Duodenal mucosa (tissue), 2 donors: ENCODE measurements around the gene ZFAND3.
A peak's percentile ranks its signal among the peaks of the same experiment; 100 is the strongest.

ENCODE experiments used
- H3K27ac ChIP-seq: one replicate; pipeline ENCODE4 v1.7.0; 2013; ENCODE audit warnings: low read depth, low read length
- H3K27me3 ChIP-seq, 2 donors: one replicate each; pipeline ENCODE4 v1.7.0; 2013; ENCODE audit warnings: low read length in 2 of 2, control low read depth in 1 of 2; ENCODE audit not compliant: insufficient read depth in 2 of 2, control insufficient read depth in 1 of 2
- H3K36me3 ChIP-seq, 2 donors: one replicate each; pipeline ENCODE4 v1.7.0; 2013; ENCODE audit warnings: low read length in 2 of 2, control low read depth in 1 of 2; ENCODE audit not compliant: insufficient read depth in 2 of 2, control insufficient read depth in 1 of 2
- H3K4me1 ChIP-seq, 2 donors: one replicate each; pipeline ENCODE4 v1.7.0; 2013; ENCODE audit warnings: low read length in 2 of 2, control low read depth in 1 of 2; ENCODE audit not compliant: insufficient read depth in 2 of 2, control insufficient read depth in 1 of 2
- H3K4me3 ChIP-seq, 2 donors: one replicate each; pipeline ENCODE4 v1.7.0; 2013; ENCODE audit warnings: low read length in 2 of 2, low read depth in 1 of 2
- H3K9ac ChIP-seq, 2 donors: one replicate each; pipeline ENCODE4 v1.7.0; 2013; ENCODE audit warnings: low read length in 2 of 2, low read depth in 1 of 2
- H3K9me3 ChIP-seq, 2 donors: one replicate each; pipeline ENCODE4 v1.7.0; 2013; ENCODE audit warnings: low read length in 2 of 2, control low read depth in 1 of 2; ENCODE audit not compliant: control insufficient read depth in 1 of 2

The ZFAND3 gene

GRCh38 chr6:38166411-38167240 is 347.1 kb downstream of the ZFAND3 start:
- H3K4me3 ChIP-seq: no peak overlapping the region
- peaks cover 27% of the 10 kb centered on the region in 2 donors for H3K4me1 ChIP-seq
- H3K9ac ChIP-seq: no peak overlapping the region
- H3K27ac ChIP-seq: no peak overlapping the region
- no peaks in the 10 kb centered on the region for H3K27me3 ChIP-seq
- no peaks in the 10 kb centered on the region for H3K9me3 ChIP-seq
- no peaks in the 10 kb centered on the region for H3K36me3 ChIP-seq

GRCh38 chr6:38167598-38167997 is 348.1 kb downstream of the ZFAND3 start:
- no peaks in the 10 kb centered on the region for H3K36me3 ChIP-seq

DNA sequence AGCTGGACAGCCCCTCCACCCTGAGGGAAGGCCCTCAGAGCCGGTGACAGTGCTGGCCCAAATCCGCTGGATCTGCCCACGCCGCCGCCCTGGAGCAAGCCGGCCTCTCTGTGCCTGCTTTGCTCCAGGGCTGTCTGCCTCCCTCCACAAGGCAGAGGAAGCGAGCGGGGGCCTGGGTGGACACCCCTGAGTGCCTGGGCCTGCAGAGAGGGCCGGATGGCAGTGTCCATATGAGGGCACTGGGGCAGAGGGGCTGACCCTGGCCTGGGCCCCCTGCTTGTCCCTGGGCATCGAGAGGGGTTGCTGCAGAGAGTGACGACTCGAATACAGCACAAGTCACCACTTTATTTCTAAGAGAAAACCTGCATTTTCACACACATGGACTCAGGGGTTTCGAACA is 348.6 kb downstream of the ZFAND3 start:
- H3K9me3 ChIP-seq: no peaks in the 10 kb centered on the region
- H3K36me3 ChIP-seq: no peaks in the 10 kb centered on the region
- H3K4me1 ChIP-seq: peaks cover 40 to 41% of the 10 kb centered on the region in 2 donors
- no peak overlapping the region for H3K9ac ChIP-seq
- no peak overlapping the region for H3K4me3 ChIP-seq
- H3K27ac ChIP-seq: no peak overlapping the region
- H3K27me3 ChIP-seq: no peaks in the 10 kb centered on the region

More at GRCh38 chr6:38167598-38167997, 348.1 kb downstream of the ZFAND3 start:
- Histone ChIP-seq H3K27ac (no peak overlapping the region), H3K4me3 (no peak overlapping the region), H3K27me3 (no peaks in the 10 kb centered on the region), H3K9me3 (no peaks in the 10 kb centered on the region), H3K4me1 (peaks cover 35 to 36% of the 10 kb centered on the region in 2 donors), H3K9ac (no peak overlapping the region)

GRCh38 chr6:38168699-38169098 is 349.2 kb downstream of the ZFAND3 start:
- H3K9ac ChIP-seq: no peak overlapping the region
- peaks cover 43 to 44% of the 10 kb centered on the region in 2 donors for H3K4me1 ChIP-seq

GRCh38 chr6:38169221-38169976 is 349.9 kb downstream of the ZFAND3 start:
- no peak overlapping the region for H3K27ac ChIP-seq
- no peak overlapping the region for H3K9ac ChIP-seq
- no peak overlapping the region for H3K4me3 ChIP-seq
- no peaks in the 10 kb centered on the region for H3K9me3 ChIP-seq
- no peaks in the 10 kb centered on the region for H3K27me3 ChIP-seq
- H3K4me1 ChIP-seq: peaks cover 43 to 47% of the 10 kb centered on the region in 2 donors
- H3K36me3 ChIP-seq: no peaks in the 10 kb centered on the region

More at GRCh38 chr6:38168699-38169098, 349.2 kb downstream of the ZFAND3 start:
- H3K9me3 ChIP-seq: no peaks in the 10 kb centered on the region
- no peak overlapping the region for H3K27ac ChIP-seq
- no peak overlapping the region for H3K4me3 ChIP-seq
- H3K36me3 ChIP-seq: no peaks in the 10 kb centered on the region
- no peaks in the 10 kb centered on the region for H3K27me3 ChIP-seq

DNA sequence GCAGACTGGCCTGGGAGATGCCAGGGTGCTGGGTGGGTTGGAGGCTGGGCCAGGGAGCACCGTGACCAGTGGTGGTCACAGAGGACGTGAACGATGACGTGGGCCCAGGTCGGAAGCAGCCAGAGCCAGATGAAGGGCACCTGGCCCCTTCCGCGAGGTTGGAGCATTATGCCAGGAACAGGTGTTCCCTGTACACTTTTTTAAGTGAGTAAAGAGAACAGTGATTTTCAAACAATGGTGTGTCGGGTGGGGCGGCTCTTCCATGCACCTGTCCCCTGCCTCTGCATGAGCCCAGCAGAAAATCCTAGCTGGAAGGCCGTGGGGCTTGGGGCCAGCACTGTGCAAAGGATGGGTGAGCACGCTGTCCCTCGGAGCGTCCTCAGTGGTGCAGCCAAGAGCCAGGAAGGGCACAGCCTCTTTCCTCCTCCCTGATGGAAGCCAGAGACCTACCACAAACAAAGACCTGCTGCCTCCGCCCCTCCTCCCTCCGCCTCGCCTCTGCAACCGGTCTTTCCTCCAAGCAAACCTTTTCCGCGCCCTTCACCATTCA is 350.5 kb downstream of the ZFAND3 start:
- Histone ChIP-seq H3K36me3 (no peaks in the 10 kb centered on the region), H3K9ac (no peak overlapping the region), H3K27ac (no peak overlapping the region), H3K9me3 (no peaks in the 10 kb centered on the region), H3K4me3 (peak overlapping the region in 1 of 2 donors; percentile 16), H3K4me1 (peaks cover 50% of the 10 kb centered on the region in 2 donors), H3K27me3 (no peaks in the 10 kb centered on the region)

DNA sequence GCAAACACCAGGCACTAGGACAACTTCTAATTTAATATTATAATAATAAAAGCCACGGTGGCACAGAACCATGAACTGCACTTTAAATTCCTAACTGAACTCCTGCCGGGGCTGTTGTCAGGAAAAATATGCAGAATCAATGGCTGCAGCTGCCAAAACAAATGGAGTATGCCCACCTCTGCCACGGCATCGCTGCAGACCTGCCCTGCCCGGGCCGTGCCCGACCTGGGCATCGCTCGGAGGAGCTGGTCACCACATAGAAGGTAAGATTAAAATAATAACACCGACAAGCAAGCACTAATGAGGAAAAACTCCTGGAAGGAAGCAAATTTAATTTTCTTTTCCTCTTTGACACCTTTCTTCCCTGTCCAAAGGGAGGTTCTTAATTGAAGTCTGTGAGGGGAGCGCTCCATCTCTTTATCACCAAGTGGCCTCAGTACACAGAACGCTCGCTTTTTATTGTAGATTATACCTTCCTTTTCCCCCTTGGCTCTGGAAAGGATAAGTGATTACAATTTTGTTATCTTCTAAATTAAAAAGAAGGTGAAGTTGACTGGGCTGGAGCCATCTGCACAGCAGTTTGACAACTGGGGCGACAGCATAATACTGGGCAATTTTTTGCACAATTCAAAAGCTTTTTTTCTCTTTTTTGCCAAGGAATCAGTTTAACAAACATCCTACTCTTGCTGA is 351.3 kb downstream of the ZFAND3 start:
- Histone ChIP-seq H3K9me3 (no peaks in the 10 kb centered on the region), H3K4me3 (no peak overlapping the region), H3K27me3 (no peaks in the 10 kb centered on the region), H3K4me1 (peaks cover 51 to 55% of the 10 kb centered on the region in 2 donors), H3K36me3 (no peaks in the 10 kb centered on the region), H3K9ac (no peak overlapping the region), H3K27ac (no peak overlapping the region)

- no peaks in the 10 kb centered on the region for H3K9me3 ChIP-seq
- no peak overlapping the region for H3K4me3 ChIP-seq
- H3K27me3 ChIP-seq: no peaks in the 10 kb centered on the region
- H3K4me1 ChIP-seq: peaks cover 62 to 66% of the 10 kb centered on the region in 2 donors
- H3K36me3 ChIP-seq: no peaks in the 10 kb centered on the region
- no peak overlapping the region for H3K9ac ChIP-seq
- no peak overlapping the region for H3K27ac ChIP-seq
Observed at GRCh38 chr6:38171997-38172738, 352.6 kb downstream of the ZFAND3 start.

DNA sequence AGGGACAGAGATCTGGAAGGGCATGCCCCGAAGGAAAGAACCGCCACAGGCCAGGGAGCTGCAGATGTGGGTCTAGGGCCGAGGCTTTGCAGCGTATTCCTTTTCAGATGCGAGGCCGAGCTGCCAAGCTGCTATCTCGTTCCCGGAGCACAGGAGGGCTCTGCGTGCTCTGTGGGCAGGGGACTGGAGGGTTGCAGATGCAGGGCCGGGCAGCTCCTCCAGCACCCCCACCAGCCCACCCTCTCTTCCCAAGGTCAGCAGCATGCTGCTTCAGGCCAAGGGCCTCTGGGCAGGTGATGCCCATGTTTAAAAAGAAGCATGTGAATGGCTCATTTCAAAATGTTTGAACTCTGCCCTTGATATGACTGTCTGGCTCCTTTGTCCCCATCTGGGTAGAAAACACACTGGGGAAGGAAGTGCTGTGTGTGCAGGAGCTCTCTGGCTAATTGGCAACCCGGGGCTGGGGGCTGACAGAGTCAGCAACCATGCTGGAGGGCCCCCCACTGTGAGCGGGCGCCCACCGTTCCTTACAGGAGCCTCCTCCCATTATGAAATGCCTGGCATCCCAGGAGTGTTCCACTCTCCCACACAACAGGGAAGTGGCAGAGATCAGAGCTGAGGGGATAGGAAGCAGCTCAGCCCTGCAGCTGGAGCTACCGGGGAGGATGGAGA is 353.3 kb downstream of the ZFAND3 start:
- H3K9me3 ChIP-seq: no peaks in the 10 kb centered on the region
- no peaks in the 10 kb centered on the region for H3K36me3 ChIP-seq
- H3K9ac ChIP-seq: no peak overlapping the region
- H3K4me3 ChIP-seq: peak overlapping the region; percentile 17 to 43
- H3K27me3 ChIP-seq: no peaks in the 10 kb centered on the region
- H3K27ac ChIP-seq: no peak overlapping the region
- H3K4me1 ChIP-seq: peaks cover 63 to 66% of the 10 kb centered on the region in 2 donors
